GM21825 (cell line): ENCODE results near the gene CIAO3.
"Not testable (repeated sequence)": the region's sequence is repeated elsewhere in the genome, so short reads cannot be mapped to it uniquely, and the experiment has no call there.

Source experiments
- ATAC-seq: cut with Tn5 transposase; IDR thresholded peaks from one replicate; pipeline ENCODE4 v1.9.1; 2021; ENCODE audit warnings: mild to moderate bottlenecking, moderate library complexity; ENCODE audit not compliant: unreplicated experiment

The CIAO3 gene

GRCh38 chr16:694863-695354 lies 45.9 kb downstream of the CIAO3 start:
- ATAC-seq = no peak

GRCh38 chr16:694187-694862 lies 46.5 kb downstream of the CIAO3 start:
- no peak for ATAC-seq

GRCh38 chr16:693766-694165 lies 47.0 kb downstream of the CIAO3 start:
- no peak for ATAC-seq

- no peak for ATAC-seq
Measured at GRCh38 chr16:693364-693763, 47.4 kb downstream of the CIAO3 start.

DNA sequence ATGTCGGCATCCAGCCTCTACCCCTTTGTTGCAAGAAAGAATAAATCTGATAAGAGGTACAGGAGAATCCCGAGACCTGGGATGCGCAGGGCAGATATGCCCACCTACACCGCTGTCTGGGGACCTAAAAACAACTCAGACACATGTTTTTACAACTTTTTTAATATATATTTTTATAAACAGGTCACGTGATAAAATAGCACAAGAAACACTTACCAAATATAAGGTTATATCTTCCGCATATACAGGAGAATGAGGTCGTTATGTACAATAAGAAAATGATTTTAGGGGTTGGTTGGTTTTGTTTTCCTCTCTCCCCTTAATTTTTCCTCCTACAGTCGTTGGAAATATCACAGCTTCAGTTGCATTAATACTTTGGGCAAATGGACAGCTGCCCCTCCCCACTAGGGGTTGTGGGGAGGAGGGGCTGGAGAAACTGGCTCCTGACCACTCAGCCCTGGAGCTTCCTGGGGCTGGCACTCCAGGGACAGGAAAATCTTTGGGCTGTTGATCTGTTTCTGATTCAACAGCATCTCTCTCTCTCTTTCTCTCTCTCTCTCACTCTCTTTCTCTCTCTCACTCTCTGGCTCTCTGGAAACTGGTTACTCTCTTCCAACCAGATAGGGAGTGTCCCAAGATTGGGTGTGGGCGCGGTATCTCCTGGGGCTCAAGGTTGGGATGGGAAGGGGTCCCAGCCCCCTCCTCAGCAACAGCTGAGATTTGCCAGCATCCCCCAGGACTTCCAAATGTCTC lies 48.3 kb downstream of the CIAO3 start:
- no peak for ATAC-seq

- not testable (repeated sequence) for ATAC-seq
Measured at GRCh38 chr16:691242-691641, 49.6 kb downstream of the CIAO3 start.

- ATAC-seq = no peak
Measured at GRCh38 chr16:689175-689897, 51.5 kb downstream of the CIAO3 start.

DNA sequence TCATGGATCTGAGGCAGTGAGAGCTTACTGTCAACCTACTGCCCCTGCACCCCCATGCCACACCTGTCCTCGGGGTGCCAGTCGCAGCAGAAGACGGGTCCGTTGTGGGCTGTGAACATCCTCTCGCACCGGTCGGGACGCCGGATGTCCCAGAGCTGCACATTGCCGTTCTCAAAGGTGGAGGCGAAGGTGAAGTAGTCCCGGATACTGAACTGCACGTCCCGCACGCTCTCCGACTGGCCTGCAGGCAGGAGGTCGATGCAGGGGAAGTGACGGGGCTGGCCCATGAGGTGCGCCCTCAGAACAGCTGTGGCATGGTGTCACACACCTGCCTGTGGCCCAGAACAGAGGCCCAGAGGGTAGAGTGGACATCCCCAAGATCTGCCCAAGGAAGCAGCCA lies 53.3 kb downstream of the CIAO3 start:
- ATAC-seq = no peak

- ATAC-seq = no peak
Measured at GRCh38 chr16:686459-687260, 54.1 kb downstream of the CIAO3 start.

- ATAC-seq = no peak
Measured at GRCh38 chr16:685967-686366, 54.8 kb downstream of the CIAO3 start.

DNA sequence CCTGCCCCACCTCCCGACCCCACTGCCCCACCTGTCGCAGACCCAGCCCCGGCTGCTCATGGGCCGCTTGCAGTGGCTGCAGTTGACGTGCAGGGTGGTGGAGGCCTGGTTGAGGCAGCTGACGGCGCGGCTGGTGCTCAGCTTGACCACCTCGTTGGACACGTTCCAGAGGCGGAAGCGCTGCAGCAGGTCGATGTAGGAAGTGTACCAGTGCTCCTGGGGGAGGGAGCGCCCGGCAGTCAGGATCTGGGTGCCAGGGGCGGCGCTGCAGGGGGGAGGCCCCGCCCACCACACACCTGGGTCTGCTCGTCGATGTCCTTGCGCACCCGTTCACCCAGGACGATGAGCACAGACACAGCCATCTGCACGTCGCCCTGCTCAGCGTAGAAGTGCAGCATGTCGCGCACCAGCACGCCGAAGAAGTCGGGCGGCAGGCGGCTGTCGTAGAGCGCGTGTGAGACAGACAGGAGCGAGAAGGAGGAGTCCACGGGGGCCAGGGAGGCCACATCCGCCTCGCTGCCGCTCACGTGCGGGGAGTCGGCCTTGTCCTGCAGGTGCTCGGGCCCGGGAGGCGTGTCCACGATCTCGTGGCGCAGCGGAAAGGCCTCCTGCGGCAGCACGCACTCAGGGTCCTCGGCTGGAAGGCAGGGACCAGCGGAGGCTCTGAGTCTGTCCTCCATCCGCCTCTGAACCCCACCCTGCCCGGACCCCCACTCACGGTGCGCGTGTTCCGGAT lies 55.7 kb downstream of the CIAO3 start:
- no peak for ATAC-seq

DNA sequence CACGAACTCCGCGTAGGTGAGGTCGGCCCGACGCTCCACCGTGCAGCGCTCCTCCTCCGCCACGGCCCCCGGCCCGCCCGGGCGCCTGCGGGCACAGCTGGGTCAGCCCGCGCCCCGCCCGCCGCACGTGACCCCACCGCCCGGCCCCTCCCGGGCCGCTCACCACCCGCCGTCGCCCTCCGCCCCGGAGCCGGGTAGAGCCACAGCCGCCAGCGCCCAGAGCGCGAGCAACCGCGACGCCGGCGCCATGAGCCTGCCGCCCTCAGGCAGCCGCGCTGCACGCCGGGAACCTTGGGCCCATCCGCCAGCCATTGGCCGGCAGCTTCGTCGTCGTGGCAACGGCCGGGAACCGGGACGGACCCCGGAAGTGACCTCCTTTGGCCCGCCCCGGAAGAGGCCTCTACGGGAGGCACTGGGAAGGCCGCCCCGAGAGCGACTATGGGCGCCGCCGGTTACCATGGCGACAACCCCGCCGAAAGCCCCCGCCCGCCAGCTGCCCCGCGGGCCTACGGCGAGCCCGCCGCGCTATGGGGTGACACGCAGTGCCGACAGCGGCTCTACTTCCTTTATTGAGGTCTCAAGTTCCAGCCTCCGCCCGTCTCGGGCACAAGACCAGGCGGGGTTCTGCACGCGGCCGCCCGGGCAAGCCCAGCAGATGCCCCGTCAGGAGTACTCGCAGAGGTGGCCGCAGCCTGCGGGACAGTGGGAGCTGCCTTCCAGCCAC lies 56.6 kb downstream of the CIAO3 start, which contains the start of gene JMJD8:
Gene JMJD8, minus strand, starts transcription at position 264 of the 724 bp plus-strand sequence. Its CDS starts 15 bp downstream, at position 249.
- ATAC-seq = peak; percentile 47

- no peak for ATAC-seq
Measured at GRCh38 chr16:683396-684070, 57.3 kb downstream of the CIAO3 start.

DNA sequence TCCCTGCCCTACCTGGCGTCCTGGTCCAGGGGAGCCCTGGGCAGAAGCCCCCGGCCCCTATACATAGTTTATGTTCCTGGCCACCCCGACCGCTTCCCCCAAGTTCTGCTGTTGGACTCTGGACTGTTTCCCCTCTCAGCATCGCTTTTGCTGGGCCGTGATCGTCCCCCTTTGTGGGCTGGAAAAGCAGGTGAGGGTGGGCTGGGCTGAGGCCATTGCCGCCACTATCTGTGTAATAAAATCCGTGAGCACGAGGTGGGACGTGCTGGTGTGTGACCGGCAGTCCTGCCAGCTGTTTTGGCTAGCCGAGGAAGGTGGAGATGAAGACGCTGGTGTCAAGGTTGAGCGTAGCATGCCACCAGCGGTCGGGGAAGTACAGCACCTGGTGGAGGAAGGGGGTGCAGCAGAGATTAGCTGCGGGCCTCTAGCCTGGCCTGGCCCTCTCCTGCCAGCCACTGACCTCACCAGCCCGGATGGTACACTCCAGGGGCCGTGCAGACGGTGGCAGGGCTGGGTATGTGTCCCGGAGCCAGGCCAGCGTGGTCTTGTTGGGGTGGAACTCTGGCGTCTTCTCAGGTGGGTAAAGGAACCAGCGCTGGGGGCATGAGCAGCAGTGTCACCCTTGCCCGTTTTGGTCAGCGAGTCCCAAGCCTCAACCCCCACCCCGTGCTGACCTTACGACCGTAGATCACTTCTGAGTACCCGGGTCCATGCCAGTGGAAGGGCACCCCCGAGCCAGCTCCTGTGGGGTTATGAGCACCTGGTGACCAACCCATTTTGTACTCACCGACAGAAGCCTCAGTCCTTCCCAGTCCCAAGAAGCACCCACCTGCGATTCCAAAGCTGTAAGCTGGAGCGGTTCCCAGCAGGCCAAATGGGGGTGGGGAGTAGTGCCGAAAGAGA lies 58.1 kb downstream of the CIAO3 start:
- ATAC-seq = no peak

DNA sequence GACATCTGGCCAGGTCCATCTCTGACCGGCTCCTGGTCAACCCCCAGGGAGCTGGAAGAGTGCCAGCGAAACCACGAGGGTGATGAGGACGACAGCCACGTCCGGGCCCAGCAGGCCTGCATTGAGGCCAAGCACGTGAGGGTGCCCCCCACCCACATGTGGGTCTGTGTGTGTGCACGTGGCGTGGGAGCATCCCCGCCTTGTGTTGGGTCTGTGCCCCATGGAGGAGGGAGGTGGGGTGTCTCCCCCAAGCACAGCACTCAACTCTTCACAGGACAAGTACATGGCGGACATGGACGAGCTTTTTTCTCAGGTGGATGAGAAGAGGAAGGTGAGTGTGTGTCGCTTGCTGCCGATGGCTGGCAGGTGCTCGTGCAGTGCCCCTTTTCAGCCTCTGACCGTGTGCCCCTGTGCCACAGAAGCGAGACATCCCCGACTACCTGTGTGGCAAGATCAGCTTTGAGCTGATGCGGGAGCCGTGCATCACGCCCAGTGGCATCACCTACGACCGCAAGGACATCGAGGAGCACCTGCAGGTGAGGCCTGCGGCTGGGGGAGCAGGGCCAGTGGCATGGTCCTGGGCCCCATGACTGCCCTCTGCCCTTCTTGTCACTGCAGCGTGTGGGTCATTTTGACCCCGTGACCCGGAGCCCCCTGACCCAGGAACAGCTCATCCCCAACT lies 58.9 kb downstream of the CIAO3 start:
- ATAC-seq = no peak

GRCh38 chr16:680967-681745 lies 59.6 kb downstream of the CIAO3 start:
- no peak for ATAC-seq

- peak; percentile 0 for ATAC-seq
Measured at GRCh38 chr16:680625-680945, 60.2 kb downstream of the CIAO3 start.
